Glutamatergic neuron (in vitro differentiated cells): ENCODE results near the gene PCDH9. TPM values are rescaled to one million over a fixed set of nuclear protein-coding genes. Genes with fewer than 3 reads are reported as not detected.

Source experiments
- DNase-seq: peaks from one replicate; pipeline ENCODE4 v3.0.0; 2022
- H3K27ac Mint-ChIP-seq: one replicate; pipeline ENCODE4 v1.8.0; 2020; ENCODE audit warnings: mild to moderate bottlenecking, mixed read lengths, inconsistent platforms; ENCODE audit not compliant: unreplicated experiment
- H3K27me3 Mint-ChIP-seq: one replicate; pipeline ENCODE4 v1.8.0; 2020; ENCODE audit warnings: mild to moderate bottlenecking, moderate library complexity, mixed read lengths, inconsistent platforms; ENCODE audit not compliant: unreplicated experiment
- H3K36me3 Mint-ChIP-seq: one replicate; pipeline ENCODE4 v1.8.0; 2020; ENCODE audit warnings: mild to moderate bottlenecking, mixed read lengths, inconsistent platforms; ENCODE audit not compliant: unreplicated experiment
- H3K4me1 Mint-ChIP-seq: one replicate; pipeline ENCODE4 v1.8.0; 2020; ENCODE audit warnings: mild to moderate bottlenecking, low read depth, mixed read lengths, inconsistent platforms; ENCODE audit not compliant: unreplicated experiment
- H3K4me3 Mint-ChIP-seq: one replicate; pipeline ENCODE4 v1.8.0; 2020; ENCODE audit warnings: mild to moderate bottlenecking, mixed read lengths, inconsistent platforms; ENCODE audit not compliant: unreplicated experiment
- H3K9me3 Mint-ChIP-seq: one replicate; pipeline ENCODE4 v1.8.0; 2020; ENCODE audit warnings: mild to moderate bottlenecking, moderate library complexity, mixed read lengths, inconsistent platforms; ENCODE audit not compliant: unreplicated experiment
- total RNA-seq: library from RNA; stranded (reverse); fragmentation: NEBNext Ultra II Directional; extraction: Animal tissue kit (Norgen Biotek cat#: 25700); gene quantifications from one replicate; pipeline ENCODE4 v1.2.1, GENCODE V29; 2021; ENCODE audit not compliant: unreplicated experiment
- TF ChIP-seq, protein P1 (sequence below): fragments of 200-600 bp; sonication (generic); IDR thresholded peaks from one replicate; pipeline ENCODE4 v1.5.0; 2021; ENCODE audit not compliant: partially characterized antibody, unreplicated experiment

Gene PCDH9
- total RNA-seq, 1 donor from 2014 or later, result 43.3 TPM

DNA sequence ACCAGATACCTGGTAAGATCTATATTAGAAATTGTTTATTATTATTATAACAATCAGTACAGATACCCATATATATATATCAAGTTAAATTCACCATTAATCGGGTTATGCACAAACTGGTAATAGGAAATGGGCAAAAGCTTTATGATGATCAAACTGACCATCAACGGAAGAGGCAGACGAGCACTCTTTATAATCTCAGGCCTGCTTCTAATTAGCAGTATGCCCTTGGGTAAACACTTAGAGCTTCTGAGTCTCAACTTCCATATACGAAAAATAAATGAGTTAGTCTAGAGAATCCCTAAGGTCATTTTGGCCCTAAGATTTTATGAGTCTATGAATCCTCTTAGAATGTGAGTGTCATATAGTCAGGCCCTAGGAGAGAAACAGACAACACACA is 710.9 kb downstream of the PCDH9 start:
- peaks cover 14% of the 10 kb centered on the region for H3K4me1 Mint-ChIP-seq
- H3K9me3 Mint-ChIP-seq, result no peaks in the 10 kb centered on the region
- H3K4me3 Mint-ChIP-seq, result no peak overlapping the region
- no peaks in the 10 kb centered on the region for H3K36me3 Mint-ChIP-seq
- H3K27ac Mint-ChIP-seq, result no peak overlapping the region
- TF ChIP-seq, protein P1, sequence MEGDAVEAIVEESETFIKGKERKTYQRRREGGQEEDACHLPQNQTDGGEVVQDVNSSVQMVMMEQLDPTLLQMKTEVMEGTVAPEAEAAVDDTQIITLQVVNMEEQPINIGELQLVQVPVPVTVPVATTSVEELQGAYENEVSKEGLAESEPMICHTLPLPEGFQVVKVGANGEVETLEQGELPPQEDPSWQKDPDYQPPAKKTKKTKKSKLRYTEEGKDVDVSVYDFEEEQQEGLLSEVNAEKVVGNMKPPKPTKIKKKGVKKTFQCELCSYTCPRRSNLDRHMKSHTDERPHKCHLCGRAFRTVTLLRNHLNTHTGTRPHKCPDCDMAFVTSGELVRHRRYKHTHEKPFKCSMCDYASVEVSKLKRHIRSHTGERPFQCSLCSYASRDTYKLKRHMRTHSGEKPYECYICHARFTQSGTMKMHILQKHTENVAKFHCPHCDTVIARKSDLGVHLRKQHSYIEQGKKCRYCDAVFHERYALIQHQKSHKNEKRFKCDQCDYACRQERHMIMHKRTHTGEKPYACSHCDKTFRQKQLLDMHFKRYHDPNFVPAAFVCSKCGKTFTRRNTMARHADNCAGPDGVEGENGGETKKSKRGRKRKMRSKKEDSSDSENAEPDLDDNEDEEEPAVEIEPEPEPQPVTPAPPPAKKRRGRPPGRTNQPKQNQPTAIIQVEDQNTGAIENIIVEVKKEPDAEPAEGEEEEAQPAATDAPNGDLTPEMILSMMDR, result no peak
- peaks cover 2% of the 10 kb centered on the region for H3K27me3 Mint-ChIP-seq
- DNase-seq, result no peak

GRCh38 chr13:66518068-66518467 is 712.1 kb downstream of the PCDH9 start:
- no peak for DNase-seq
- H3K4me1 Mint-ChIP-seq, result peaks cover 14% of the 10 kb centered on the region
- H3K27ac Mint-ChIP-seq, result no peak overlapping the region
- TF ChIP-seq, protein P1, result no peak
- H3K27me3 Mint-ChIP-seq, result peaks cover 2% of the 10 kb centered on the region
- H3K36me3 Mint-ChIP-seq, result no peaks in the 10 kb centered on the region
- no peak overlapping the region for H3K4me3 Mint-ChIP-seq
- H3K9me3 Mint-ChIP-seq, result no peaks in the 10 kb centered on the region

GRCh38 chr13:66513728-66514127 is 716.4 kb downstream of the PCDH9 start:
- H3K4me1 Mint-ChIP-seq, result no peaks in the 10 kb centered on the region
- H3K36me3 Mint-ChIP-seq, result no peaks in the 10 kb centered on the region
- no peak overlapping the region for H3K27ac Mint-ChIP-seq
- TF ChIP-seq, protein P1, result no peak
- no peak overlapping the region for H3K4me3 Mint-ChIP-seq
- H3K27me3 Mint-ChIP-seq, result no peaks in the 10 kb centered on the region
- no peak for DNase-seq
- H3K9me3 Mint-ChIP-seq, result no peaks in the 10 kb centered on the region

- no peaks in the 10 kb centered on the region for H3K36me3 Mint-ChIP-seq
- TF ChIP-seq, protein P1, result no peak
- no peak for DNase-seq
- no peaks in the 10 kb centered on the region for H3K27me3 Mint-ChIP-seq
- H3K4me3 Mint-ChIP-seq, result no peak overlapping the region
- no peak overlapping the region for H3K27ac Mint-ChIP-seq
- H3K9me3 Mint-ChIP-seq, result peaks cover 2% of the 10 kb centered on the region
- H3K4me1 Mint-ChIP-seq, result no peaks in the 10 kb centered on the region
Observed at GRCh38 chr13:66509175-66509574, 721.0 kb downstream of the PCDH9 start.

GRCh38 chr13:66508153-66508909 is 721.8 kb downstream of the PCDH9 start:
- Mint-ChIP-seq H3K36me3 (no peaks in the 10 kb centered on the region), H3K4me1 (no peaks in the 10 kb centered on the region), H3K27ac (no peak overlapping the region), H3K4me3 (no peak overlapping the region), H3K27me3 (no peaks in the 10 kb centered on the region), H3K9me3 (peaks cover 2% of the 10 kb centered on the region)
- no peak for DNase-seq
- TF ChIP-seq, protein P1, result no peak
